Inflammatory macrophage treated with lipopolysaccharide for 1 hour (primary cell): ENCODE measurements around the gene ARL2.
"Not testable (repeated sequence)": the region's sequence is repeated elsewhere in the genome, so short reads cannot be mapped to it uniquely, and the experiment has no call there.

Experiments
- DNase-seq, 2 donors: peaks; one replicate each; pipeline ENCODE4 v3.0.0-alpha.2; 2020 to 2022

Gene ARL2

GRCh38 chr11:65013888-65014725 lies at the start of gene ARL2:
ARL2 (plus strand) TSS chr11:65014160; CDS start chr11:65014208, 48 bp downstream.
- DNase-seq: peak; percentile 77 to 84

DNA sequence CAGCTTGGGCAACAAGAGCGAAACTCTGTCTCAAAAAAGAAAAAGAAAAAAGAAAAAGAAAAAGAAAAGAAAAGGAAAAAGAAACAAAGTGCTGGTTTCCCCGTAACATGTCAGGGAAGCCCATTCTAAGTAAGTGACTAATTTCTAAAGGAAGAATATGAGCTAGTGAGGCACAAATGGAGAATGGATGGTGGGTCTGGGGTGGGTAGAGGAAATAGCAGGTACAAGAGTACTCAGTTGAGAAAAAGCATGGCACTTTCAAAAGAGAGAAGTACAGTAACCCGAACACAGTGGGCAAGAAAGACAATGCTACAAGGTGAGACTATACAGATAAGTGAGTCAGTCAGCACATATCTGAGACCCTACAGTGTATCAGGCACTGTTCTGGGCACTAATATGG lies 46.6 kb upstream of the ARL2 start:
- no peak for DNase-seq

- DNase-seq: peak in 1 of 2 donors; percentile 4
Observed at GRCh38 chr11:64969209-64969608, 44.8 kb upstream of the ARL2 start.

GRCh38 chr11:64970731-64971151 lies 43.2 kb upstream of the ARL2 start:
- no peak for DNase-seq

DNA sequence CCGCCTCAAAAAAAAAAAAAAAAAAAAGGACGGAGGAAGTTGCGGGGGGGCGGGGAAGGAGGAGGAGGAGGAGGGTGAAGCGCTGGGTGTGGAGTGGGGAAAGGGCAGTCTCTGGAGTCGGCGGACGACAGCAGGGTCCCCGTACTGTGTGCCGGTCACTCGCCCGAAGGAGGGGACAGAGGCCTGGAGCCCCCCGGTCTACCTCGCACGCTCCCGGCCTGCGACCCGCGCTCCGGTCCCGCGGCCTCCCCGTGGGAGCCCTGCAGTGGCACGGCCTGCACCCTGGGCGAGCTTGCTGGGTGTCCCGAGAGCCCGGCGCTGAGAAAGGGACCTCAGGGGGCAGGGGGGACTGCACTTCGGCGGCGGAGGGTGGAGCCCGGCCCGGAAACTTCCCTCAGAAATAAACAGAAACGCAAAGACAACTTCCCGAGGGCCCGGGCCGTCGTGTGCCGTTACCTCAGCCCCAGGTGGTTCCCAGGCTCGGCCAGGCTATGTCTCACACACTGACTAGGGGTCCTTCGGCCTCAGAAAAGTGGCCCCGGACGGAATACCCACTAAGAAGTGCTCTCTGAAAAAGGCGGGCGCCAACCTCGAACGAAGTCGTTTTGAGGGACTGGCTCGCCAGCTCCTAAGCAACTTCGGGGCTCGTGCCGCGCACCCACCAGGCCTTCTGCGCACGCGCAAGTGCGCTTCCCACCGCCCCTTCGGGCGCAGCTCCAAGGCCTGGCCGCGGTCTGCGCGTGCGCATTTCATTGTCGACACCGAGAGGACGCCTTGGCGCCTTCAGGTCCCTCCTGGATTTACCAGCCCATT lies 42.3 kb upstream of the ARL2 start, which contains the start of gene MAJIN:
Gene MAJIN (minus strand): TSS at position 688 of the 813 bp plus-strand sequence. CDS start 12,703 bp downstream, outside the sequence.
- peak; percentile 64 to 86 for DNase-seq

DNA sequence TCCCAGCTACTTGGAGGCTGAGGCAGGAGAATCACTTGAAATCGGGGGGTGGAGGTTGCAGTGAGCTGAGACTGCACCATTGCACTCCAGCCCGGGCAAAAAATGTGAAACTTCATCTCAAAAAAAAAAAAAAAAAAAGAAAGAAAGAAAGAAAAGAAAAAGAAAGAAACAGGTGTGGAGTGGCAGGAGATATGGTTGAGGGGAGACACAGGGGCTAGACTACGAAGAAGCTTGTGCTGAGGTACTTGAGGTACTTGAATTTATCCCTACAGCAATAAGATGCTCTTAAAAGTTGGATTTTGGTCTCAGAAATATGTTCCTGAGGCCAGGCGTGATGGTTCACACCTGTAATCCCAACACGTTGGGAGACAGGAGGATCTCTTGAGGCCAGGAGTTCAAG lies 39.8 kb upstream of the ARL2 start:
- no peak for DNase-seq

GRCh38 chr11:64976651-64977050 lies 37.3 kb upstream of the ARL2 start:
- no peak for DNase-seq

GRCh38 chr11:64983339-64983738 lies 30.6 kb upstream of the ARL2 start:
- not testable (repeated sequence) for DNase-seq

GRCh38 chr11:64987998-64988854 lies 25.7 kb upstream of the ARL2 start:
- no peak for DNase-seq

DNA sequence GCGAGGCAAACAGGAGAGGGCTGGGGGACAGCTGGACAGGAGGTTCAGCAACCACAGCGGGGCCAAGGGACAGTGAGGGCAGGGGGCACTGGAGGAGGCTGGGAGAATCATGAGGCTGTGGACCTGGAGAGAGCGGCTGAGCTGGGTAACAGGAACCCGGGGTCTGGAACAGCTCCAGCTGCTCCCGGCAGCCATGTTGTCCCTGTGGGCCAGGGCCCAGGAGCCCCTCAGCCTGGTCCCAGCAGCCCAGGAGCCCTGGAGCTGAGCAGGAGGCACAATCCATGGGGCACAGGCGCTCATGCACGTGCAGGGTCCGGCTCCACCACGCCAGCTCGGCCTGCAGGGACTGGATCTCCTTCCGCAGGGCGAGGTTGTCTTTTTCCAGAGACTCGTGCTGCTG lies 24.5 kb upstream of the ARL2 start:
- no peak for DNase-seq

GRCh38 chr11:64990222-64990923 lies 23.6 kb upstream of the ARL2 start:
- DNase-seq: peak; percentile 31 to 63

- no peak for DNase-seq
Observed at GRCh38 chr11:64994318-64994717, 19.6 kb upstream of the ARL2 start.

DNA sequence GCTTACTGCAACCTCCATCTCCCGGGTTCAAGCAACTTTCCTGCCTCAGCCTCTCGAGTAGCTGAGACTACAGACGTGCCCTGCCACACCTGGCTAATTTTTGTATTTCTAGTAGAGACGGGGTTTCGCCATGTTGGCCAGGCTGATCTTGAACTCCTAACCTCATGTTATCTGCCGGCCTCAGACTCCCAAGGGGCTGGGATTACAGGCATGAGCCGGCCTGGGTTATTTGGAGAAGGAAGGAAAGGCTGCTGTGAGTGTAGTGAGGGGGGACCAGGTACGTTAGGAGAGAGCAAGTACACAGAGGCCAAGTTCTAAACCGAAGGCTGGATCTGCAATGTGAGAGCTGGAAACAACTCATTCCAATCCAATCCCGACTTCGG lies 17.6 kb upstream of the ARL2 start:
- no peak for DNase-seq

DNA sequence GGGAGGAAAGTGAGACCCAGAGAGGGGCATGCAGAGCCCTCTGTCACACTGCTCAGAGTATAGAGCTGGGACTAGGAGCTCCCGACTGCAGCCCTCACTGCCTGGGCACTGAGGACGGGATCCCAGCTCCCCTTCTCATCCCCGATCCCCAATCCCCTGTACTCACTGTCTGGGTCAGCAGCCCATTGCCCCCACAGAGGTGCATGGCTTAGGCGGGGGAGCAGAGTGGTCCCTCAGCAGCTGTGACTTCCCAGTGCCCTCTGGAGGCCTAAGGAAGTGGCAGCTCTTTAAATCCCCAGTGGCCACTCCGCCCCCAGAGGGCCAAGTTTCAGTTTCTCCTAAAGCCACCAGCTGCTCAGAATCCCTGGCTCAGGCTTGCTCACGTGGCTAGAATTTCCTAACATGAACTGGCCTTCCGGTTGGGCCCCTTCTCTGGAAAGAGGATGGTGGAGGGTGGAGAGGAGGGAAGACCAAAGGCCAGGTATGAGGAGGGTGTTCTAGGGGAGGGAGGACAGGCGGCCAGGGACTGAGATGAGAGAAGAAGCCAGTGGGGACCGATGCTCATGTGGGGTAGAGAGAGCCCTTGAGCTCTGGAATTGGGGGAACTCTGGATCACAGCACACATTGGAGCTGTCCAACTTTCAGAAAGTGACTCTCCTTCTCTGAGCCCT lies 17.1 kb upstream of the ARL2 start, which contains the start of gene BATF2:
Gene BATF2 (minus strand): TSS at position 262 of the 671 bp plus-strand sequence. CDS start 57 bp downstream, at position 205.
- peak; percentile 80 to 94 for DNase-seq

DNA sequence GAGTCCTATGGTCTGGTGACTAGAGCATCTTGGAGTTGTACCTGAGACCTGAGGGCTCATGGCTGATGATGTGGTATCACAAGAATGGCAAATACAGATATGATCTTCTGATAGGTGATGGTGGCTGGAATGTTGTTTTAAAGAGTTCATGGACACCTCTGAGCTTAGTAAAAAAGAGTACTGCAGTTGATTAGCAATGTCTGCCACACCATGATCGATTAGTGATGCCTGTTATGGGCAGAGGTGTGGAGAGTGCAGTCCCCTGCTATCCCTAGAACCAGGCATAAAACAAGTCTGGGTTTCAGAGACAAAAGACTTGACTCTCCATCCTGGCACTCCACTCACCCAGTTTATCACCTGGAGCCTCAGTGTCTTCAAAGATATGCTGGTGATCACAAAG lies 15.8 kb upstream of the ARL2 start:
- no peak for DNase-seq

DNA sequence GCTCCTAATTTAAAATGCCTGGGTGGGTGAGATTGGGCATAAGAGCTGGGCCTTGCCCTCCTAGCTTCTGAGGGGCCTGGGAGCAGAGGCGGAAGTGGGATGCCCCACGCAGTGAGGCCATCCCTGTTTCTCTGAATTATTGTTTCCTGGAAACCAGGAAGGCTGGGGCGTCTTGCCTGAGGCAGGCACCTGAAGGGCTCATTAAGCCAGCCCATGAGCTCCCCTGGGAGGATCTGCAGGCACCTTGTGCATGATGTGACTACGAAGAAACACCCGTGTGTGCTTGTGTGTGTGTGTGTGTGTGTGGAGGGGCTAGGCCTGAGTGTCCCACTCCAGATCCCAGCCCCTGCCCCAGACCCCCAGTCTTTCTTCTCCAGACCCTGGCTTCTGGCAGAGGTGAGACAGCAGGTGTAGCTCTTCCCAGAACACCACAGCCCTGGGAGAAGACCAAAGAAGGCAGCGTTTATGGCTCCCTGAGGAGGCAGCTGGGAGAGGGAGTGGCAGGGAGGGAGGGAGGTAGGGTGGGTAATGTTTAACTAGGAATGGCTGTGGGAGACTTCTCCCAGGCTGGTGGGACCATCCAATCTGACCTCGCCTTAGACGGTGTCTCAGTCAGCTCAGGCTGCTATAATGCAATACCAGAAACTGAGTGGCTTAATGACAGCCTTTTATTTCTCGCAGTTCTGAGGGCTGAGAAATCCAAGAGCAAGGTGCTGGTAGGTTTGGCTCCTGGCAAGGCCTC lies 15.1 kb upstream of the ARL2 start:
- DNase-seq: no peak

DNA sequence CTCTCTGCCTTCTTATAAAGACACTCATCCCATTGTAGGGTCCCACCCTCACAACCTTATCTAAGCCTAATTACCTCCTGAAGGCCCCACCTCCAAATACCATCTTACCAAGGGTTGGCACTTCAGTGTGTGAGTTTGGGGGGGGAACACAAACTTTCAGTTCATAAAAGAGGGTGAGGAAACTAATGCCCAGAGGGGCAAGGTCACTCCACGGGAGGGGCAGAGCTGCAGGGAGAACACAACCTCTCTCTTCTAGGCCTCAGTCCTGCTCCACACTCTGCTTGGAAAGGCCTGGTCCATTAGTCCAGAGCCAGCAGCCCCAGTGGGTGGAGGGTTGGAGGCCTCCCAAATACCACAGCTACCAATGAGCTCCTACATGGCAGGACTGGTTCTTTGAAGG lies 14.5 kb upstream of the ARL2 start:
- no peak for DNase-seq

- DNase-seq: no peak
Observed at GRCh38 chr11:65002706-65003105, 11.3 kb upstream of the ARL2 start.

- no peak for DNase-seq
Observed at GRCh38 chr11:65003282-65003681, 10.7 kb upstream of the ARL2 start.

- DNase-seq: not testable (repeated sequence)
Observed at GRCh38 chr11:65003968-65004367, 10.0 kb upstream of the ARL2 start.

DNA sequence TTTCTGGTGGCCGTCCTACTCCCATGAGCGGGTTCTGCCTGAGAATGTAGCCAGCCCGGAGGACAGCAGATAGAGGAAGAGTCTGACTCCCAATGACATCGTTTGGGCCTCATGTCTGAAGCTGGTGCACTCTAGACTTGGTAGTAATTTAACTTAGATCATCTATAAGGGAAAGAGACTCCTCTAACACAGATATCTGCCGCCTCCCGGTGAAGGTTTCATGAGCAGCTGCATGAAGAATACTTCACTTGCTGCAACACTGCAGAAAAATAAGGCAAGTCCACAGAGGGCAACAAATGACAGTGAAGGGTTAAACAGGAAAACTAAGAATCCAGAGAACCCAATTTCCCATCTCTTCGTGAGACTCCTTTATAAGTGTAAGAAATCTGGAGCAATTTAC lies 5.9 kb upstream of the ARL2 start:
- DNase-seq: no peak
